RCC 7860 (cell line): Measurements from ENCODE around the gene PRKG1.

Experiments used
- DNase-seq: peaks from one replicate; pipeline ENCODE4 v3.0.0-alpha.2; 2015; ENCODE audit warnings: low spot score
- FAIRE-seq: peaks from 2 replicates; lab custom pipeline; 2012; peaks lifted over from hg19 to GRCh38; lab: Jason Lieb, UNC

The PRKG1 gene

GRCh38 chr10:51767103-51767763, 692.9 kb downstream of the PRKG1 start:
- no peak for DNase-seq
- FAIRE-seq: no peak

- DNase-seq: no peak
- no peak for FAIRE-seq
Observed at GRCh38 chr10:51768886-51769465, 694.7 kb downstream of the PRKG1 start.

DNA sequence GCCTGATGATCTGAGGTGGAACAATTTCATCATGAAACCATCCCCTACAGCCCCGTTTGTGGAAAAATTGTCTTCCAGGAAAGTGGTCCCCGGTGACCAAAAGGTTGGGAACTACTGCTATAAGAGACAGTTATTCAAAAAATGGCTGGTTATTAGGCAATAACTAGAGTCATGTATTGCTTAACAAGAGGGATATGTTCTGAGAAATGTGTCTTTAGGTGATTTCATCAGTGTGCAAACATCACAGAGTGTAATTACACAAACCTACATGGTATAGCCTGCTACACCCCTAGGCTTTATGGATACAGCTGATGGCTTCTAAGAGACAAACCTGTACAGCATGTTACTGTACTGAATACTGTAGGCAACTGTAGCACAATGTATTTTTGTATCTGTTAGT, 696.4 kb downstream of the PRKG1 start:
- no peak for FAIRE-seq
- no peak for DNase-seq

DNA sequence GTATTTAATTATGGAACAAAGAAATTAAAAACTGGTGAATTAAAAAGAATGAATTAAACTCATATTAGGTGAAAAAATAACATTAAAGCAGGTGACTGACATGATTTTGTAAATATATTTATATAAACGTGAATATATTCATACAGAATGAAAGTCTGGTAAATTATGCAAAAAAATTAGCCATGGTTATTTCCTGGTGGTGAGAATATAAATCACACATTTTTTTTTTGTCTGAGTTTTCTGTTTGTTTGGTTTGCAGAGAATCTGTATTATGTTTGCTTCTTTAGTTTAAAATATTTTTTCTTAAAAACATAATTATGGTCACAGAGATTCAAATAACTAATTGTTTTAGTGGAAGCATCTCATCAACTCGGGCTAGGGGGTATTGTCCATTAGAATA, 698.1 kb downstream of the PRKG1 start:
- FAIRE-seq: no peak
- DNase-seq: no peak

GRCh38 chr10:51773681-51774080, 699.4 kb downstream of the PRKG1 start:
- no peak for FAIRE-seq
- DNase-seq: no peak

DNA sequence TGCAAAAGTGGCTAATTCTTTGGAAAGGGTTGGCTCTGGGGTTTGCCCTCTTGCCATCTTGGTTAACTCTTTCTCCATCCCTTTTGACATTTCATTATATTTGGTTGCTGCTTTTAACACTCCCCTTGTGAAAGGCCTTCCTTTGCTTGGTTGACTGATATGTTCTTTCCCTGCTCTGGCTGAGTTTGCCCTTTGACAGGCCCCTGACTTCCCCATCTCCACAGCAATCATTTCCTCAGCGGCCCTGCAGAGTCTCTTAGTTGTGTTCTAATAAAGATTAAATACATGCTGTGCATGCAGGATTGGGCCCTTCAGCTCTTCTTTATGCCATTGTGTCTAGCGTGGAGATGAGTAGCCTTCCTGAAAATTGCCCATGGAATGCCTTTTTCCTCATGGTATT, 709.7 kb downstream of the PRKG1 start:
- no peak for FAIRE-seq
- no peak for DNase-seq

- FAIRE-seq: no peak
- DNase-seq: no peak
Observed at GRCh38 chr10:51786016-51786683, 711.9 kb downstream of the PRKG1 start.

GRCh38 chr10:51786684-51787035, 712.4 kb downstream of the PRKG1 start:
- no peak for FAIRE-seq

GRCh38 chr10:51788273-51788672, 714.0 kb downstream of the PRKG1 start:
- DNase-seq: no peak
- no peak for FAIRE-seq

More at GRCh38 chr10:51786684-51787035, 712.4 kb downstream of the PRKG1 start:
- DNase-seq: no peak

DNA sequence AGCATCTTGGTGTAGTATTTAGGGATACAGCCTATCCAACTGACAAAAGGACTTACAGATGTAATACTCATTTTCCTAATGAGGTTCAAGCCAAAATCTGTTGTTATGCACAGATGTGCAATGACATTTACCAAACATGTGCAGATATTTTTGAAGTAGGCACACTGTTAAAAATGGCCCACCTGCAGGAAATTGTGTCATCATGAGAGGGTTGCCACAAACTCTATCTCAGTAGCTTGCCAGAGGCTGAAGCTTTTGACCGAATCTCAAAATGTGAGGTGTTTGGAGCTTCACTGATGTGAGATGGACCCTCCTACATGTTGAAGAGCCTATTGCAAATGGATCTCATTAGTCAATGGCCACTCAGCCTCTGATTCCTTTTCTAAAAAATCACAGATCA, 714.8 kb downstream of the PRKG1 start:
- DNase-seq (no peak), FAIRE-seq (no peak)

- DNase-seq (no peak), FAIRE-seq (no peak)
Observed at GRCh38 chr10:51789903-51790302, 715.6 kb downstream of the PRKG1 start.

DNA sequence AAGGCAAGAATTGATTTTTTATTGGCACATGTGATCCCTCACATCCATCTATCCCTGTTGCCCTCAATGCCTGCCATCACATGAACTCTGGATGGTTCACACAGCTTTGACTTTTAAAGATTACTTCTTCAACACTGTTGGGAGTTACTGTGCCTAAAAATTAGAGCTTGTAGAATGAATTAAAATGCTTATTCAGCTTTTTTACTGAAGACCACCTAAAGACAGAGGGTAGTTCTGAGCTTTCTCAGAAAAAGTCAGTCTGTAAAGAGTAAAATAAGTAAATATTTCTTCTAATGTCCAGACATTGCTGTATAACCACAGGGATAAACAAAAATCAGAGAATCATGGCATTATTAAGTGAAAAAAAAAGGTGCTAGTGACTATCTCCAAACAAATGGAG, 718.4 kb downstream of the PRKG1 start:
- no peak for FAIRE-seq

DNA sequence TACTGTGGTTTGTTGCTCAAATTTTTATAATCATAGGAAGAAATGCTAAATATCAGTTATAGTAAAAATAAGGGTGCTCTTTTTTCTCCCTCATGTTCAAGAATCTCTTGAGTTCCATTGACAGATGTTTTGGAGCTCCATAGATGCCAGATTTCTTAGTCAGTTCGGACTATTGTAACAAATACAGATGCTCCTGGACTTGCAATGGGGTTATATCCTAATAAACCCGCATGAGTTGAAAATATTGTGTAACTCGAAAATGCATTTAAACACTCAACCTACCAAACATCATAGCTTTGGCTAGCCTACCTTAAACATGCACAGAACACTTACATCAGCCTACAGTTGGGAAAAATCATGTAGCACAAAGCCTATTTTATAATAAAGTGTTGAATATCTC, 725.8 kb downstream of the PRKG1 start:
- DNase-seq: no peak
- no peak for FAIRE-seq

More for the DNA sequence above, 718.4 kb downstream of the PRKG1 start:
- no peak for DNase-seq

DNA sequence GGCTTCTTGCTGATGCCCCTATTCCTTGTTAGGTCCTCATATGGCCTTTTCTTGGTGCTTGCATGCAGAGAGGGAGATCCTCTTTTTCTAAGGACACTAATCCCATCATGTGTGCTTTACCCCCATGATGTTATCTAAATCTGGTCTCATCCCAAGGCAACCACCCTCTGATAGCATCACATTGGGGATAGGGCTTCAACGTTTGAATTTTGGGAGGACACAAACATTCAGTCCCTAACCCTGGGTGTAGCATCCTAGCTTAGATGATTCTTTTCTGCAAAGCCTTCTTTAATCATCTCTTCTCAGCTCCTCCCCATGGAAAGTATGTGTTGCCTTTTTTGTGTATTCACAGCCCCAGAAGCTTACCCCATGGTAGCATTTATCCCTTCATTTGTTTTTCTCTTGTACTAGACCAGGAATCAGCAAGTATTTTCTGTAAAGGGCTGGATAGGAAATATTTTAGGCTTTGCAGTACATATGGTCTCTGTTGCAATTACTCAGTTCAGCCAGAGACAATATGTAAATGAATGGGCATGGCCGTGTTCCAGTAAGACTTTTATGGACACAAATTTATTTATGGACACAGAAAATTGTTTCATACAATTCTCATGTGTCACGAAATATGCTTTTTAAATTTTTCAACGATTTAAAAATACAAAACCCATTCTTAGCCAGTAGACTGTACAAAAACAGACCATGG, 726.6 kb downstream of the PRKG1 start:
- DNase-seq (no peak), FAIRE-seq (no peak)

DNA sequence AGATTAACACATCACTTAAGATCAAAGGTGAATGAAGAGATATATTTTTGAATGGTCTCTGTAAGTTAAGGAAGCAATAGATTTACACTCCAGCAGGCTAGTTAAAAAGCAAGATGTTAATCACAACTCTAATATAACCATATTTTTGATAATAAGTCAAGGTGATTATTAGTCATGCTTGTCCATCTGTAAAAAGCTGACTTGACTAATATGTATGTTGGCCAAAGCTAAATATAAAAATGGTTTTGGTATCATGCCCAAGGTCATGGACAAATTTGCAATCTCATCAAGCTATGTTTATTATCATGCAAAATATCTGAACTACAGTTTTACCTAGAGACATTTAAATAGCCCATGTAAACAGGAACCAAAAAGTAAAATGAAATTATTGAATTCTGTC, 727.7 kb downstream of the PRKG1 start:
- no peak for FAIRE-seq

GRCh38 chr10:51804866-51805265, 730.6 kb downstream of the PRKG1 start:
- DNase-seq (no peak), FAIRE-seq (no peak)

More for the DNA sequence above, 727.7 kb downstream of the PRKG1 start:
- DNase-seq: no peak

DNA sequence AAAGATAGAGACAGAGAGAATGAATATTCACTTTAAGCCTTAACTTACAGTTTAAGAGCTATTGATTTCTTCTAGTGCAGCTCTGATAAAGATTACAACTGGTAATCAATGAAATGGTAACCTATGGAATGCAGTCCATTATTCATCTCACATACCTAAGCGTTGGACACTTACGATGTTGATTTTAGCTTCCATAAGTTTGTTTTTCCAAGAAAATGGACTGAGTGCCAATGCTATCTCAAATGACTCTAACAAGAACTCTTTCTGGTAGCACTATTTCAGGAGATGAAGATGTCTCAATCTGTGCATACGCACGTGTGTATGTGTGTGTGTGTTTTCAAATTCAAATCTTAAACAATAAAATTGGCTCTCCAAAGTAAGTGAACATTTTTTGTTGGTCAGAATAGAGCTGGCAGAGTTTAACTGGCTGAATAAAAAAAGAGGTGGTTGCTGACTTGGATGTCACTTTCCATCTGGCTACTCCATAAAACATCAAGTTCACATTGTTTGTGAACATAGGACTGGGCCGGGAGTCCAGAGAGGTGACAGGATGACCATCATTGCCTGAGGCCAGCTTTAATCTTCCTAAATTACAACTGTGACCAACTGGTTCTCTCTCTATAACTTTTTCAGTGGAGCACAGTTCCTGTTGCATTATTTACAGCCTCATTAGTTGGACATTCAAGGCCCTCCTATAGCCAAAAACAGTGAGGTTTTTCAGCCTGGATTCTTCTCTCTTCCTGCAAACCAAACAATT, 732.0 kb downstream of the PRKG1 start:
- no peak for DNase-seq
- FAIRE-seq: no peak

DNA sequence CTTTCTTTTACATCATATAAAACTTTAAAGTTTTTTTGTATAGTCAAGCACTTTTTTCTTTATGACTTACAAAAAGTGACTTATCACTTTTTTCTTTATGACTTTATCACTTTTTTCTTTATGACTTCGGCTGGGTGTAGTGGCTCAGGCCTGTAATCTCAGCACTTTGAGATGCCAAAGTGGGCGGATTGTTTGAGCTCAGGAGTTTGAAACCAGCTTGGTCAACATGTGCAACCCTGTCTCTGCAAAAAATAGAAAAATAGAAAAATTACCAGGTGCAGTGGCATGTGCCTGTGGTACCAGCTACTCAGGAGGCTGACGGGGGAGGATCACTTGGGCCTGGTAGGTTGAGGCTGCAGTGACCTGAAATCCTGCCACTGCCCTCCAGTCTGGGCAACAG, 733.9 kb downstream of the PRKG1 start:
- no peak for DNase-seq
- FAIRE-seq: no peak

DNA sequence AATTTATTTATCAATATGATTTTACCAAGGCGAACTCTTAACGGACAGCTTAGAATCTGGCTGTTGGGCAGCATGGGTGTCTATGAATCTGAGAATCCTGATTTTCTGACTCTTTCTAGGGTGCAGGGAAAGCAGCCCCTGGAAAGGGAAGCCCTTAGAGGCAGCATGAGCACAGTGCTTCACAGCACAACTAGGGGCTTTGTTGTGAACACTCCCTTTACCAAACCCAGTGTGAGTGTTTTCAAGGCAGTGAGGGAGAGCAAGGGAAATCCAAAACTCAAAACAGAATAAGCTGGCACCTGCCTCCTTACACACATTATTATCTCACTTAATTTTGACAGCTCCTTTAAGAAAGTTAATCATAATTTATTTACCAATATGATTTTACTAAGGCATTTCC, 741.4 kb downstream of the PRKG1 start:
- DNase-seq (no peak), FAIRE-seq (no peak)

- FAIRE-seq: no peak
Observed at GRCh38 chr10:51821045-51821444, 746.8 kb downstream of the PRKG1 start.

GRCh38 chr10:51821745-51822144, 747.5 kb downstream of the PRKG1 start:
- DNase-seq: no peak
- no peak for FAIRE-seq

More at GRCh38 chr10:51821045-51821444, 746.8 kb downstream of the PRKG1 start:
- no peak for DNase-seq
